SK-N-MC (cell line): Measurements from ENCODE around the gene STKLD1.

Experiments
- DNase-seq: peaks from one replicate; pipeline ENCODE4 v3.0.0-alpha.2; 2011; ENCODE audit warnings: low read depth, low spot score
- H3K27ac ChIP-seq: fragments of 200-600 bp; sonication (generic); 2 replicates; pipeline ENCODE4 v1.5.1; 2016; ENCODE audit warnings: mixed run types
- H3K36me3 ChIP-seq: fragments of 200-600 bp; sonication (generic); 2 replicates; pipeline ENCODE4 v1.6.1; 2017; ENCODE audit warnings: antibody characterized with exemption, low read length, mixed read lengths; ENCODE audit not compliant: insufficient read depth
- H3K4me3 ChIP-seq: fragments of 200-600 bp; sonication (generic); 2 replicates; pipeline ENCODE4 v1.5.1; 2016
- H3K9ac ChIP-seq: fragments of 200-600 bp; sonication (generic); 2 replicates; pipeline ENCODE4 v1.8.0; 2017; ENCODE audit warnings: mixed run types, mixed read lengths; ENCODE audit not compliant: insufficient read length
- H3K9me3 ChIP-seq: fragments of 200-600 bp; sonication (generic); 2 replicates; pipeline ENCODE4 v1.6.1; 2017; ENCODE audit warnings: low read depth, mild to moderate bottlenecking, antibody characterized with exemption, low read length, moderate library complexity, mixed read lengths
- EZH2 ChIP-seq: fragments of 200-600 bp; sonication (generic); IDR thresholded peaks from one replicate; pipeline ENCODE4 v1.6.1; 2017; ENCODE audit warnings: antibody characterized with exemption
- FOXP2 ChIP-seq: optimal IDR thresholded peaks from 2 replicates; pipeline ENCODE3; 2011; ENCODE audit warnings: mild to moderate bottlenecking, moderate library complexity; ENCODE audit not compliant: insufficient read depth; ENCODE audit errors: extremely low read length, control extremely low read depth
- POLR2AphosphoS5 ChIP-seq: IDR thresholded peaks from 2 replicates; pipeline ENCODE4 v1.6.1; 2012; ENCODE audit warnings: mild to moderate bottlenecking, low read depth, low read length, borderline replicate concordance

Gene STKLD1

GRCh38 chr9:133429214-133429613 lies 53.0 kb downstream of the STKLD1 start:
- no peaks in the 10 kb centered on the region for H3K36me3 ChIP-seq
- no peak overlapping the region for H3K9ac ChIP-seq
- no peak for DNase-seq
- H3K4me3 ChIP-seq, result no peak overlapping the region
- no peaks in the 10 kb centered on the region for H3K9me3 ChIP-seq
- no peak for TF ChIP-seq POLR2AphosphoS5
- no peak for TF ChIP-seq EZH2
- no peak for TF ChIP-seq FOXP2
- H3K27ac ChIP-seq, result no peak overlapping the region

- no peak for DNase-seq
- no peak overlapping the region for H3K27ac ChIP-seq
- no peaks in the 10 kb centered on the region for H3K9me3 ChIP-seq
- TF ChIP-seq FOXP2 (no peak), EZH2 (no peak), POLR2AphosphoS5 (no peak)
- no peak overlapping the region for H3K4me3 ChIP-seq
- H3K36me3 ChIP-seq, result no peaks in the 10 kb centered on the region
- H3K9ac ChIP-seq, result no peak overlapping the region
Measured at GRCh38 chr9:133429641-133430161, 53.5 kb downstream of the STKLD1 start.

GRCh38 chr9:133430244-133430643 lies 54.1 kb downstream of the STKLD1 start:
- Histone ChIP-seq H3K27ac (no peak overlapping the region), H3K4me3 (no peak overlapping the region), H3K9ac (no peak overlapping the region), H3K9me3 (no peaks in the 10 kb centered on the region), H3K36me3 (no peaks in the 10 kb centered on the region)
- no peak for DNase-seq
- TF ChIP-seq POLR2AphosphoS5 (no peak), FOXP2 (no peak), EZH2 (no peak)

- TF ChIP-seq EZH2, result no peak
- TF ChIP-seq FOXP2, result no peak
- no peak for TF ChIP-seq POLR2AphosphoS5
- Histone ChIP-seq H3K4me3 (no peak overlapping the region), H3K36me3 (no peaks in the 10 kb centered on the region), H3K9me3 (no peaks in the 10 kb centered on the region), H3K9ac (no peak overlapping the region), H3K27ac (no peak overlapping the region)
- no peak for DNase-seq
Measured at GRCh38 chr9:133433351-133433843, 57.2 kb downstream of the STKLD1 start.

- TF ChIP-seq POLR2AphosphoS5 (no peak), EZH2 (no peak), FOXP2 (no peak)
- H3K9ac ChIP-seq, result no peak overlapping the region
- no peak for DNase-seq
- no peaks in the 10 kb centered on the region for H3K36me3 ChIP-seq
- no peak overlapping the region for H3K4me3 ChIP-seq
- no peak overlapping the region for H3K27ac ChIP-seq
- H3K9me3 ChIP-seq, result no peaks in the 10 kb centered on the region
Measured at GRCh38 chr9:133436681-133437080, 60.5 kb downstream of the STKLD1 start.

GRCh38 chr9:133437753-133438531 lies 61.8 kb downstream of the STKLD1 start:
- no peak for DNase-seq

GRCh38 chr9:133439337-133439736 lies 63.2 kb downstream of the STKLD1 start:
- H3K9ac ChIP-seq, result no peak overlapping the region
- TF ChIP-seq POLR2AphosphoS5 (no peak), FOXP2 (no peak), EZH2 (no peak)
- no peaks in the 10 kb centered on the region for H3K9me3 ChIP-seq
- no peaks in the 10 kb centered on the region for H3K36me3 ChIP-seq
- no peak overlapping the region for H3K4me3 ChIP-seq
- DNase-seq, result no peak
- H3K27ac ChIP-seq, result no peak overlapping the region

More at GRCh38 chr9:133437753-133438531, 61.8 kb downstream of the STKLD1 start:
- Histone ChIP-seq H3K9me3 (no peaks in the 10 kb centered on the region), H3K9ac (no peak overlapping the region), H3K4me3 (no peak overlapping the region), H3K36me3 (no peaks in the 10 kb centered on the region), H3K27ac (no peak overlapping the region)
- TF ChIP-seq EZH2 (no peak), POLR2AphosphoS5 (no peak), FOXP2 (no peak)

GRCh38 chr9:133440874-133441273 lies 64.7 kb downstream of the STKLD1 start:
- Histone ChIP-seq H3K9ac (no peak overlapping the region), H3K4me3 (no peak overlapping the region), H3K27ac (no peak overlapping the region), H3K9me3 (no peaks in the 10 kb centered on the region), H3K36me3 (no peaks in the 10 kb centered on the region)
- no peak for DNase-seq
- TF ChIP-seq POLR2AphosphoS5 (no peak), EZH2 (no peak), FOXP2 (no peak)

GRCh38 chr9:133441571-133441970 lies 65.4 kb downstream of the STKLD1 start:
- H3K27ac ChIP-seq, result no peak overlapping the region

More at GRCh38 chr9:133441571-133441970, 65.4 kb downstream of the STKLD1 start:
- no peak overlapping the region for H3K9ac ChIP-seq
- no peaks in the 10 kb centered on the region for H3K36me3 ChIP-seq
- no peaks in the 10 kb centered on the region for H3K9me3 ChIP-seq
- TF ChIP-seq POLR2AphosphoS5, result no peak
- TF ChIP-seq EZH2, result no peak
- TF ChIP-seq FOXP2, result no peak
- no peak for DNase-seq
- H3K4me3 ChIP-seq, result no peak overlapping the region
